Activated gamma-delta T cell treated with Interleukin-2 at 50 U/mL for 16 hours (primary cell): ENCODE measurements around the gene THSD4.
"Not testable (repeated sequence)": the region's sequence is repeated elsewhere in the genome, so short reads cannot be mapped to it uniquely, and the experiment has no call there.

Experiments used
- DNase-seq: peaks from one replicate; pipeline ENCODE4 v3.0.0-alpha.2; 2020

THSD4 gene

GRCh38 chr15:71362987-71363968, 248.0 kb downstream of the THSD4 start:
- no peak for DNase-seq

GRCh38 chr15:71364117-71364584, 248.9 kb downstream of the THSD4 start:
- no peak for DNase-seq

- no peak for DNase-seq
Observed at GRCh38 chr15:71366522-71366921, 251.3 kb downstream of the THSD4 start.

- no peak for DNase-seq
Observed at GRCh38 chr15:71366926-71367325, 251.7 kb downstream of the THSD4 start.

GRCh38 chr15:71367737-71368136, 252.5 kb downstream of the THSD4 start:
- not testable (repeated sequence) for DNase-seq

- DNase-seq = not testable (repeated sequence)
Observed at GRCh38 chr15:71372769-71373168, 257.5 kb downstream of the THSD4 start.

GRCh38 chr15:71373917-71374316, 258.6 kb downstream of the THSD4 start:
- DNase-seq = no peak

- no peak for DNase-seq
Observed at GRCh38 chr15:71374607-71375352, 259.5 kb downstream of the THSD4 start.

- no peak for DNase-seq
Observed at GRCh38 chr15:71375934-71376333, 260.7 kb downstream of the THSD4 start.

- no peak for DNase-seq
Observed at GRCh38 chr15:71379893-71380292, 264.6 kb downstream of the THSD4 start.

- DNase-seq = no peak
Observed at GRCh38 chr15:71380345-71380744, 265.1 kb downstream of the THSD4 start.

GRCh38 chr15:71384501-71384900, 269.2 kb downstream of the THSD4 start:
- DNase-seq = no peak

GRCh38 chr15:71385026-71385425, 269.8 kb downstream of the THSD4 start:
- no peak for DNase-seq

GRCh38 chr15:71385457-71385856, 270.2 kb downstream of the THSD4 start:
- DNase-seq = no peak

GRCh38 chr15:71386005-71386404, 270.7 kb downstream of the THSD4 start:
- no peak for DNase-seq

- no peak for DNase-seq
Observed at GRCh38 chr15:71386448-71387236, 271.4 kb downstream of the THSD4 start.

- no peak for DNase-seq
Observed at GRCh38 chr15:71387810-71388209, 272.5 kb downstream of the THSD4 start.

GRCh38 chr15:71390096-71390495, 274.8 kb downstream of the THSD4 start:
- no peak for DNase-seq

- DNase-seq = no peak
Observed at GRCh38 chr15:71391421-71392088, 276.3 kb downstream of the THSD4 start.

- no peak for DNase-seq
Observed at GRCh38 chr15:71392861-71393283, 277.6 kb downstream of the THSD4 start.

GRCh38 chr15:71393383-71393782, 278.1 kb downstream of the THSD4 start:
- no peak for DNase-seq

- no peak for DNase-seq
Observed at GRCh38 chr15:71396536-71397125, 281.4 kb downstream of the THSD4 start.
